GM18951 (cell line): ENCODE measurements around the gene C16orf54.
"Not testable (repeated sequence)": the region's sequence is repeated elsewhere in the genome, so short reads cannot be mapped to it uniquely, and the experiment has no call there.

Experiments used
- POLR2A ChIP-seq: IDR thresholded peaks from 4 replicates; pipeline ENCODE4 v1.6.1; 2011; ENCODE audit warnings: mild to moderate bottlenecking; ENCODE audit not compliant: insufficient read length, insufficient read depth; ENCODE audit errors: extremely low read depth
- in situ Hi-C: fragments of 300-500 bp; cut with MboI; formaldehyde crosslinking; loops from one replicate; pipeline ENCODE4 v1.12.0; 2022; ENCODE audit warnings: low sequenced_read_pairs, mixed read lengths, inconsistent platforms; ENCODE audit not compliant: unreplicated experiment

The C16orf54 gene

GRCh38 chr16:29745853-29746345 is at the start of gene C16orf54:
TSS of gene C16orf54 (minus strand) at chr16:29745990. CDS start at chr16:29744951, 1,039 bp downstream.
- peak; percentile 59 for TF ChIP-seq POLR2A

GRCh38 chr16:29794231-29794710 is 48.5 kb upstream of the C16orf54 start:
- in situ Hi-C loops: no loop called here
- TF ChIP-seq POLR2A: no peak

More at GRCh38 chr16:29745853-29746345, at the start of gene C16orf54:
- in situ Hi-C loops: no loop called here

- in situ Hi-C loops: not testable (repeated sequence)
Observed at GRCh38 chr16:29793153-29793552, 47.4 kb upstream of the C16orf54 start.

- TF ChIP-seq POLR2A: no peak
- in situ Hi-C loops: no loop called here
Observed at GRCh38 chr16:29791845-29792807, 46.3 kb upstream of the C16orf54 start.

- in situ Hi-C loops: no loop called here
- no peak for TF ChIP-seq POLR2A
Observed at GRCh38 chr16:29790949-29791844, 45.4 kb upstream of the C16orf54 start.

- TF ChIP-seq POLR2A: peak; percentile 87
- in situ Hi-C loops: no loop called here
Observed at GRCh38 chr16:29790183-29790948, 44.6 kb upstream of the C16orf54 start, which contains the start of gene KIF22. TSS of gene KIF22 (plus strand) at chr16:29790751. CDS start at chr16:29790760, 9 bp downstream.

GRCh38 chr16:29789775-29790182 is 44.0 kb upstream of the C16orf54 start:
- no peak for TF ChIP-seq POLR2A
- in situ Hi-C loops: loop anchor here (10.0 kb wide), 1 partner anchor 65 kb away; no protein-coding TSS in a partner anchor

- in situ Hi-C loops: loop anchor here (10.0 kb wide), 1 partner anchor 62 kb away; no protein-coding TSS in a partner anchor
Observed at GRCh38 chr16:29787155-29787554, 41.4 kb upstream of the C16orf54 start.

GRCh38 chr16:29784901-29785500 is 39.2 kb upstream of the C16orf54 start:
- no peak for TF ChIP-seq POLR2A
- in situ Hi-C loops: loop anchor here (10.0 kb wide), 1 partner anchor 60 kb away; no protein-coding TSS in a partner anchor

- in situ Hi-C loops: loop anchor here (10.0 kb wide), 1 partner anchor 59 kb away; no protein-coding TSS in a partner anchor
- no peak for TF ChIP-seq POLR2A
Observed at GRCh38 chr16:29784157-29784556, 38.4 kb upstream of the C16orf54 start.

GRCh38 chr16:29783094-29783953 is 37.5 kb upstream of the C16orf54 start:
- in situ Hi-C loops: loop anchor here (10.0 kb wide), 1 partner anchor 59 kb away; no protein-coding TSS in a partner anchor
